ENCODE measurements around the gene LSM10.

LSM10 gene

GRCh38 chr1:36397378-36398230 lies at the start of gene LSM10:
Gene LSM10, minus strand, starts transcription at chr1:36397908. Its CDS starts 3,779 bp downstream, at chr1:36394129.
- peak; percentile 87 for DNase-seq

- no peak for DNase-seq
Observed at GRCh38 chr1:36447450-36447849, 49.7 kb upstream of the LSM10 start.

GRCh38 chr1:36446746-36447145 lies 49.0 kb upstream of the LSM10 start:
- DNase-seq = no peak

GRCh38 chr1:36446271-36446670 lies 48.6 kb upstream of the LSM10 start:
- no peak for DNase-seq

- DNase-seq = no peak
Observed at GRCh38 chr1:36443297-36443696, 45.6 kb upstream of the LSM10 start.

- no peak for DNase-seq
Observed at GRCh38 chr1:36442337-36442736, 44.6 kb upstream of the LSM10 start.

- DNase-seq = no peak
Observed at GRCh38 chr1:36440646-36441045, 42.9 kb upstream of the LSM10 start.

- no peak for DNase-seq
Observed at GRCh38 chr1:36440044-36440443, 42.3 kb upstream of the LSM10 start.

GRCh38 chr1:36438715-36439114 lies 41.0 kb upstream of the LSM10 start:
- no peak for DNase-seq

GRCh38 chr1:36436821-36437220 lies 39.1 kb upstream of the LSM10 start:
- no peak for DNase-seq

- DNase-seq = no peak
Observed at GRCh38 chr1:36433102-36433501, 35.4 kb upstream of the LSM10 start.

GRCh38 chr1:36432616-36433015 lies 34.9 kb upstream of the LSM10 start:
- DNase-seq = no peak

GRCh38 chr1:36425791-36426190 lies 28.1 kb upstream of the LSM10 start:
- DNase-seq = no peak

GRCh38 chr1:36421649-36422048 lies 23.9 kb upstream of the LSM10 start:
- DNase-seq = no peak

- DNase-seq = peak; percentile 30
Observed at GRCh38 chr1:36420836-36421317, 23.2 kb upstream of the LSM10 start.

GRCh38 chr1:36420409-36420808 lies 22.7 kb upstream of the LSM10 start:
- no peak for DNase-seq

- DNase-seq = no peak
Observed at GRCh38 chr1:36419569-36419968, 21.9 kb upstream of the LSM10 start.

- no peak for DNase-seq
Observed at GRCh38 chr1:36419140-36419539, 21.4 kb upstream of the LSM10 start.

GRCh38 chr1:36417931-36418330 lies 20.2 kb upstream of the LSM10 start:
- DNase-seq = no peak

GRCh38 chr1:36415661-36416326 lies 18.1 kb upstream of the LSM10 start:
- no peak for DNase-seq

GRCh38 chr1:36414384-36414783 lies 16.7 kb upstream of the LSM10 start:
- DNase-seq = no peak

- no peak for DNase-seq
Observed at GRCh38 chr1:36411674-36412648, 14.3 kb upstream of the LSM10 start.

- DNase-seq = no peak
Observed at GRCh38 chr1:36408479-36408878, 10.8 kb upstream of the LSM10 start.

Measured in SHP77 treated with DMSO at 0.1 percent for 48 hours (cell line).